Measurements from ENCODE around the gene KRT86.

- TF ChIP-seq CTCF (conservative IDR thresholded peaks at IDR 0.05 in 1 of 2, IDR thresholded peaks at IDR 0.05 in 1 of 2; ENCODE audit: low read depth in 1 of 2, low read length in 2 of 2) (no peak), EZH2 (IDR thresholded peaks at IDR 0.05; ENCODE audit: low read length, missing control alignments) (no peak)
Observed at GRCh38 chr12:52261208-52261484, 13.3 kb upstream of the KRT86 start.
